Bone marrow (tissue), 2 donors: ENCODE measurements around the gene TCN2.
"Not testable (repeated sequence)": the region's sequence is repeated elsewhere in the genome, so short reads cannot be mapped to it uniquely, and the experiment has no call there.

Experiments used
- DNase-seq, 2 donors: peaks; one replicate each; lab custom pipeline; 2025; lab: John Stamatoyannopoulos, UW

The TCN2 gene

DNA sequence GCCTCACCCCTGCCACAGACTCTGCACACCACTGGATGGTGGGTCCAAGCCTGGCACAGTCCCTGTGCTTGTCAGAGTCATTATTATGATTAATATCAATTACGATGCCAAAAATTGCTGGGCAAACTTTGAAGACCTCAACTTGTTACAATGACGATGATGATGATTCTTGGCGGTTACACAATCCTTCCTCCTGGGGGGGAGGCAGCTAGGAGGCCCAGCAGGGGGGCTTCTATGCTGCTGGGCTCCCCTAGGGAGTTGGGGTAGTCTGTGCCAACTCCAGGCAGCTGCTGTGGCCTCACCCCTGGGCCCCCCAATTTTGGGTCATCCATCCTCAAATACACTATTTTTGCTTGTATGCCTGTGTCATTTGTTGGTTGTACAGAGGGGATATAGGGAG lies 40.6 kb downstream of the TCN2 start:
- no peak for DNase-seq

DNA sequence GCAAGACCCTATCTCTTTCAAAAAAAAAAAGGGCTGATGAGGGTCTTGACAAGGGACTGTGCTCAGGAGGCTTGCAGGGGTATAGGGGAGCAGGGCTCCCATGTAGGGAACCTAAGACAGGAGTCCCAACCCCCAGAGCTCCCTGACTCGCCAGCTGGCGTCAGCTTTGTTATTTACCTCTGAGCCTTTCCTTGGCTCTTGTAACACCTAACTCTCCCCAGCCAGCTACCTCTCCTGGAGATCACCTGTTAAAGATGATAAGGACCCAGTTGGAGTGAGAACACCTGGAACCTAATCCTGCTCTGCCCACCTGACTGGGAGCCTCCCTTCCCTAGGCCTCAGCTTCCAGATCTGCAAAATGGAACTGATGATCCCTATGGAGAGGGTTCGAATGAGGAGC lies 41.9 kb downstream of the TCN2 start:
- DNase-seq = no peak

DNA sequence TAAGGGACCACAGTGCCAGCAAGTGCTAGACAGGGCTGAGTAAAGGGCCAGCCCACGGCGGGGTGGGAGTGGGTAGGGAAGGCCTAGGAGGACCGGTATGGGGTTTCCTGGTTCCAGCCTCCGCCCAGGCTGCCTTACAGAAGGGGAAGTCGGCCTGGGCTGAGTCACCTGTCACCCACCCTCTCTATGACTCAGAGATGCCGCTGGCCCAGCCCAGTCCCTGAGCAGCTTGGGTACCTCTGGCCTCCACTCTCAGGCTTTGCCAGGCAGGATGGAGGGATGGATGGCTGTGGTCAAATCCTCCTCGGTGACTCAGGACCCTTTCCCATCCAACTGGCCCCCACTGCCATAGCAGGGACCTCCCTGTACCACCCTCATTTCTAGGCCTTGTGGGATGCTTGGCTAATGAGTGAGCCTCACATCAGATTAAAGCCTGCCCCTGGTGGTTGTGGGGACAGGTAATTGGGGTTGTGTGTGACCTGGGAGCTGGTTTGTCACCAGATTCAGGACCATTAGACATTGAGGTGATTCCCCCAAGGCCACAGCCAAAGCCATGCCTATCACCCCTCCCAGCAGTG lies 42.5 kb downstream of the TCN2 start:
- DNase-seq = peak; percentile 53 to 81

DNA sequence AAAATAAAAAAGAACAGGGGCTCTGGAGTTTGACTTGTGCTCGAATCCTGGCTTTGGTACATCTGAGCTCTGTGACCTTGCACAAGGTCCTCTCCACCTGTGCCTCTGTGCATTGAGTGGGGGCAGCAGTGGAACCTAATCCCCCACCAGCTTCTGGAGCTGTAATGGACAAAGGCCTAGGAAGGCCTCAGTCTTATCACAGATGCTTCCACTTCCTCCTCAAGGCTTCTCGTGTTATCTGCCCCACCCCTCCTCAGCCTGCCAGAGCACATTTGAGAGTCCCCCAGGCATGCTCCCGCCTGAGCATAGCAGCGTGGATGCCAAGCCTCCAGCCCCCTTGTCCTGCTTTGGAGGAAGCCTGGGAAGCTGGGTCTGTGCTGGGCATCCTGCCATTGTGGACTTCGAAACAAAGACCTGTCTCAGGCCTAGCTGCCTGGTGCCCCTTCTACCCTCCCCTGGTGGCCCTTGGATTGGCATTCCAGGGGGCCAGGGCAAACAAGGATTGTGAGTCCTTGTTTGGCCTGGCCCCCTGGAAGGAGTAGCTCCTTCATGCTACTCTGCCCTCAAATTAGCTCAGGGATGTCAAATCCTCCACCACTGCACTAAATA lies 43.6 kb downstream of the TCN2 start:
- DNase-seq = no peak

DNA sequence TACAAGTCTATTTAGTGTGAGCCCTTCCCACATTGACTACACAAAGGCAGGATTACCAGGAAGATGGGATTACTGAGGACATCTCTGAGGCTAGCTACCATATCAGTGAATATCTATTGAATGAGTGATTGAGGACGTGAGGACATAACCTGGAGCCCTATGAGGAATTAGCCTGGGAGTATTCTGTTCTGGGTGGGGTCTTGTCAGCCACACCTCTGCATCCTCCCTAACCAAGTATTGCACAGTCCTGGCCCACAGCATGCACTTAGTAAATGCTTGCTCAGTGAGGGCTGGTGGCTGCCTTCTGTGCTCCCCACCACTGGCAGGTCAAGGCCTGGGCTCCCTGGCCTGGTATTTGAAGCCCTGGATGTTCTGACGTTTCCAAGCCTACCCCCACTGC lies 45.9 kb downstream of the TCN2 start:
- DNase-seq = no peak

DNA sequence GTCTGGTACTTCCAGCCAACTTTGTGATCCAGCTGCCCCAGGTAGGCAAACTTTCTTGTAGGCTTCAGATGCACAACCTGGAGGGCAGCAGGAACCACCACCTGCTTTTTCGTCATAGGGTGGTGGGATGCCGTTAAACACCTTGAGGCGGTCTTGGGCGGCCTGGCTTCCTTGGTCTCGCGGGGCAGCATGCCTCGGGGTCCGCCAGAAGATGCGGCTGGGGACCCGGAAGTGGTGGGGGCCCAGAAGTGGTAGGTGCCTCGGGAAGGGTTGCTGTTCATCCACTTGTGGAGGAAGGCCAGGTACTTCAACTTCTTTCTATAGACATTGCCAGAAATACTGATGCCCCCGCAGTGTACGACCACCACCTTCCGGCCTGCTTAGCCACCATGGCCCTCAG lies 47.4 kb downstream of the TCN2 start:
- DNase-seq = no peak

DNA sequence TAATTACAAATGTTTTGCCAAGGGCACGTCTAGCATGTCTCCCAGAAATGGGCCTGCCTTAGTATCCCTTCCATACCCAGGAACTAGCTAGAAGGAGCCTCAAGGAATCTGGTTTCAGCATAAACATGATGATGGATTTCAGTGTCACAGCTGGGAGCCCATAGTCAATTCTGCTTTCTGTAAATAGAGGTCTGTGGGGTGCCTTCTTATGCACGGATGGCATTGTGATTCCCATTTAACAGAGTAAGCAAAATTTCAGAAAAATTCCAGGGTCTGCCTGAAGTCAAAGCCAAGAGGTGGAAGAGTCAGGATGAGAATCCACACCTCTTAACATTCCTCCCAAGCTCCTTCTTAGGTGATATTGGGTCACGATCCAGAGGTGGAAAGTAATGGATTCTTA lies 48.6 kb downstream of the TCN2 start:
- no peak for DNase-seq

DNA sequence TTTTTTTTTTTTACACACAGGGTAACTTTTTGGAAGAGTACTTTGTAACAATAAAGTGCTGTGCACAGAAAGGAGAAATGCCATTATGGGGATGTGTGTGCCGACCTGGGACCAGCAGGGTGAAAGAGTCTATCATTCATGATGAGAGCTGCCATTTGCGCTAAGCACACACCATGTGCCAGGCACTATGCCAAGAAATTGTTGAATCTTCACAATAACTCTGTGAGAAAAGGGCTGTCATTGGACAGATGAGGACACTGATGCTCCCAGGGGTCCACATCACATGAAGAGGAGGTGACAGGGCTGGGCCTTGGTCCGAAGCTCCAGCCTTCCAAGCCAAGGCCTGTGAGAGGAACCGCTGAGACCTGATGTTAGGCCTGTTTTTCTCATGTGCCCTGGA lies 55.1 kb downstream of the TCN2 start:
- no peak for DNase-seq

DNA sequence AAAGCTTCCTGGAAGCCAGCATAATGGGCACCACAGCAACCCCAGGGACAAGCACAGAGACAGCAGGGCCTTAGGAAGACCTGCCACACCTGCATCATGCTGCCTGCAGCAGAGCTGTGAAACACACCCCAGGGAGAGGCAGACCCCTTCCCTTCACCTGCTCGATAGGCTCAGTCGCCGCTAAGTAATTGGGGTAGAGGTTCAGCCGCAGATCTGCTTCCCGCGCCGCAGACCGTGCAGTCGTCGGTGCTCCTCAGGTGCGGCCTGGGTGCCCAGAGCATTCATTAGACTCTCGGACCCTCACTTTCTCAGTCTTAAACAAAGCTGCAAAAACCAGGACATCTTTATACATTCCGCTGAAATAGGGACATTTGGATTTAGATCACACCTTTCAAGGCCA lies 57.8 kb downstream of the TCN2 start:
- DNase-seq = no peak

DNA sequence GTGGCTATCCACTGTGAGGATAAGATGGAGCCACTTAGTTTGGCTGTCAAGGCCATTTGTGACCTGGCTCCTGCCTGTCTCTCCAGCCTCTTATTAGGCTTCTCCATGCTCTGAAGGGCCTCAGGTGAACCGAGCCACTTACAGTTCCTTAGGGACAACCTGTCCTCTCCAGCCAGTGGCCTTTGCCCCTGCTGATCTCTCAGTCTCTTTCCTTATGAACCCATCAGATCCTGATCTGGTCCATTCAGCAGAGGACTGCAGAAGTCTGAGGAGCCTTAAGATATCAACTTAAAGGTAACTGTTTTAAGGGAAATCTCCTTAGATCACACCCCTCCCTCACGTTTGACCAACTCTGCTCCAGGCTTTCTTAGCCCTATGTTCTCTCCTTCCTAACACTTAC lies 58.3 kb downstream of the TCN2 start:
- DNase-seq = no peak

DNA sequence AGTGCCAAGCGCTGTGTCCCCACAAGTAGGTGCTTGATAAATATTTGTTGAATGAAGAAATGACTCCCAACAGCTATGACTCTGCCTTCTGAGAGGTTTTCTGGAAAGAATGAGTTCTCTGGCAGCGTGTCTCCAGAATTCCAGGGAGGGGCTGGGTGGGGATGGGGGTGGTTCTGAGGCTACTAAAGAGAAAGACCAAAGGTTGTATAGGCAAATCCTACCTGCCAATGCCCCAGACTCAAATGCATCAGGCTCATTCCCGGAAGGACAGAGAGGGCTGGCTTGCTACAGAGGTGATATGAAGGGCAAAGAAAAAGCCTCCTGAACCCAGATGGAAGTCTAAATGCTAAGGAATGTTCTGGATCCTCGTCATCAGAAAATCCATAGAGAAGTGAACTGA lies 58.8 kb downstream of the TCN2 start:
- DNase-seq = no peak

DNA sequence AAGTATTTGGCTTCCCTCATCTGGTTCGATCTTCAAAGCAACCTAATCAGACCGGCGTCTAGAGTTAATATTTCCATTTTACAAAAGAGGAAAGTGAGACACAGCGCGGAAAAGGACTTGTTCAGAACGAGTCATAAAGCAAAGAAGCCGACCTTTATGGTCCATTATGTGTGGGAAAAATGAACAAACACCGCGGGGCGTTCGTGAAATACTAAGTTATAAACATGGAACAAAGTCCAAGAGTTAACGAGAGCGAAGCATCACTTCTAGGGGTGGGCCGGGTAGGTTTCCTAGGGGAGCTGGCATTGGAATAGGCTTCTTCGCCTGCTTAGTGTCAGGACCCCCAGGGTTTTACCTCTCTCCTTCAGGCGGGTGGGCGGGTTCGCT lies 60.1 kb downstream of the TCN2 start:
- no peak for DNase-seq

DNA sequence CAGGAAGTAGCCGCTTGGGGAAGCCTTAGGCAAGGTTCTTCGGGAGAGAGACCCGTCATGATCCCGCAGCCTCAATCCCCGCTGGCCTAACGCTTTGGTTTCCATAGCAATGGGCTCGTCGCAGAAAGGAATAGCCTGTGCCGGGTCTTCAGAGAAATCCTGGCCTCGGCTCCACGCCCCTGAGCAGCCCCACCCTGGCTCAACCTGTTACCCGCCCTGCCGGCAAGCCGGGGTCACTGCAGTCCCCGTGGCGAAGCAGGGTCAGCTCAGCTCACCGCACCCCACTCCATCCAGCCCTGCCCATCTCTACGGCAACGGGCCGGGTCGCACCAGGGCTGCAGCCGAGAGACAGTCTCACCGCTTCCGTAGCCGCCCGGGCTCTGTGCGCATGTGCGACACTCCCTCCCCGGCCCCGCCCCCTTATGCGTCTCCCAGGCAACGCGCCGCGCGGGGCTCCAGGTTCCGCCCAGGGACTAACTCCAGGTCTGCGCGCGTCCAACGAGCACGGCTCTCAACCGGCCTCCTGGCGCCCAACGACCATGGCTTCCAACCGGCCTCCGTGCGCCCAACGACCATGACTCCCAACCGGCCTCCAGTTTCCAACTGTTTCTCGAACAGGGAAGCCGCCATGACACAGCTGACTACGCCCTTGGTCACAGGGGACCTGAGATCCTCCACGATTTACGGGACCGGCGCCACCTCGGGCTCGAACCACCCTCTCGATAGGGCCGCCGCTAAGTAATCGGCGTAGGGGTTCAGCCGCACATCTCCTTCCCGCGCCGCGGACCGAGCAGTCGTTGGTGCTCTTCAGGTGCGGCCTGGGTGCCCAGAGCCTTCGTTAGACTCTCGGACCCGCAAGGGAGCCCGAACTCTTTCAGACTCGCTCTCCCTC lies 60.8 kb downstream of the TCN2 start, which contains the start of gene DUSP18:
Gene DUSP18 (minus strand): TSS at position 382 of the 892 bp plus-strand sequence. CDS start 3,872 bp downstream, outside the sequence.
- peak; percentile 69 to 93 for DNase-seq

DNA sequence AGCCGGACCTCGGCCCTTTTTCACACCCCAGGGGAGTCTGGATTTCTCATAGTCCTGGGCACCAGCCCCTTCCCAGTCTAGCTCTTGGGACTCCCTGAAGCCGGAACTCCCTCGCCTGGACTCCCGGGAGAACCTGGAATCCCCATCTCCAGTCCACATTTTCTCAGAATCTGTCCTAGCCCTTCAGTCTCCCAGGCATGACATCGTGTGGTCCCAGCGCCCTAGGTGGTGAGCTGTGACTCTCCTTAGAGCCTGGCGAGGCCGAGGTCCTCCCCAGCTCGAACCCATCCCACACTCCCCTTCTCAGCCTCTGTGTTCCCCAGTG lies 61.4 kb downstream of the TCN2 start:
- DNase-seq = no peak

DNA sequence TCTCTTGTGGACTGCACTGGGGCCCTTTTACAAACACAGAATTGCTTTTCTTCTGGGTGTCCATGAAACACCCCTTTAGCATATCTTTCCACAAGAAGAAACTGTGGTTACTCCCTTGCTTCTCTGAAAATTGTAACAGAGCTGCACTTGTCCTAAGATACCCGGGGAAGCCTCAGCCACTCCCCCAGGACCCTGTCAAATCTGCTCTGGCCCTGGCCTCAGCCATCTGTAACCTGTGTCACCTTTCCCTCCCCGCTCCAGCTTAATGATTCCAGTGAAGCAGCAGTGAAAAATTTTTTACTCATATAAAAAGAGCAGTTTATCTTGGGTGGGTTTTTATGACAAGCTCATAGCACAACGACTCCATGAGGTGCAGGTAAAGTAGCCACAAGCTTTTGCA lies 64.1 kb downstream of the TCN2 start:
- no peak for DNase-seq

DNA sequence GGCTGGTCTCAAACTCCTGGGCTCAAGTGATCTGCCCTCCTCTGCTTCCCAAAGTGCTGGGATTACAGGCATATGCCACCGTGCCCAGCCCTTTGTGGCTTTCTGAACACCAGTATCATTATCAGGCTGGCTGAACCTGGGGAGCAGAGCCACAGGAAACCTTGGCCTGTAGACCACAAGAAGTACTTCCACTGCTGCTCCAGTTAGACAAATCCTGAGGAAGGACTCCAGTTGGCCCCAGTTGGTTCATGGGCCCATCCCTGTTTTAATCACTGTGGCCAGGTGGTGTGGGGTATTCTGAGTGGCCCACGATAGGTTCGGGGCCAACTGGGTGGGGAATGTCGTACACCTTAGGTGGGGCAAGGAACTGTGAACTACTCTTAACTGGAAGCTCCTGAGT lies 66.2 kb downstream of the TCN2 start:
- DNase-seq = no peak

DNA sequence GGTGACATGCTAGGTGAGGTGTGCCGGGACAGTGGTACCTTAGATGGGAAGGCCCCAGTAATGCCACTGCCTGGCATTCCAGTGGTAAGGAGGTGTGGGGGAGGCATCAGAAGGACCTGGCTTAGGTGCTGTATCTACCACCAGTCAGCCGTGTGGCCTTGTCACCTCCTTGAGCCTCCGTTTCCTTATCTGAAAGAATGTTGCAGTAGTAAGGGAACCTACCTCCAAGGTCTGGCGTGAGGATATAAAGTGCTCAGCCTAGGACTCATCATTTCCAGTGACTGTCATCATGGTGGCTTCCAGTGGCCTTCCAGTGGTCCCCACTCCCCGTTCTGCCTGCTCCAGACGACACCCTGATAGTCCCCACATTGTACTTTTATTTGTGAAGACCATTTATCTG lies 67.5 kb downstream of the TCN2 start:
- DNase-seq = no peak

DNA sequence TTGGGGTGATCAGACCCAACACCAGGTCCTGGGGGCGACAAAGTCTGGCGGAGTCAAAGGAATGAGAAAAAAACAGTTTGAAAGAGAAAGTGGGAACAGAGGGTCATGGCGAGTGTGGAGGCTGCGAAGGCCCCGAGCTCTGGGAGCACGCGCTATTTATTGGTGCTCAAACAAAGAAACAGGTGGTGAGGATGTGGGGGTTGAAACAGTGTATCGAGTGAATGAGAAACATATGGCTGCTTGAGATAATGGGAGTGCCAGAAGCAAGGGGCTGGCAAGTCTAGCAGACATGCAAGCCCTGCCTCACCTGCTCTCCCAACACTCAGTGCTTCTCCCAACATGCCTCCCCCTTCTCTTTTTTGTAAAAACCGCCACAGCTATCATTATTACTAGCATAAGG lies 68.5 kb downstream of the TCN2 start:
- DNase-seq = no peak

DNA sequence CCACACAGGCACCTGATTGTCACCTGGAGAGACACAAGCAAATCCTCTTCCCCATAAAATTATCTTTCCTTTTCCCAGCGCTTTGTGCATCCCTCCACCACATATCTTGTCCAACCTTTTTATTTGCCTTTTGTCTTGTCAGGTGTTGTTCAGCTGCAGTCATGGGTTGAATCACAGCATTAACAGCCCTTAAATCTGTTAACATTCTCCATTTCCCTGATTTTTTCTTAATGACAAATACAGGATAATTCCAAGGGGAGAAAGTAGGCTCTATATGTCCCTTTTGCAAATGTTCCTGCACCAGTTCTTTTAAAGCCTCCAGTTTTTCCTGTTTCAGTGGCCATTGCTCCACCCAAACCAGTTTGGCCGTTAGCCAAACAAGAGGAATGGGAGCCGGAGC lies 69.6 kb downstream of the TCN2 start:
- not testable (repeated sequence) for DNase-seq
